Activated T-helper 1 cell treated with anti-CD3 and anti-CD28 coated beads, Interleukin-12 subunit alpha, Interleukin-12 subunit beta, Interleukin-2, Interleukin-4 antibody, amounts not matched to agents 30 ng/mL and 10 ng/mL and 1 ng/mL, durations not matched to agents 14 hours and 24 hours and 36 hours (primary cell): ENCODE data around the gene PLPP7. TPM values are rescaled to one million over a fixed set of nuclear protein-coding genes. Genes with fewer than 3 reads are reported as not detected.

Source experiments
- DNase-seq: peaks from one replicate; pipeline ENCODE4 v3.0.0; 2021; ENCODE audit warnings: low spot score
- H3K27ac Mint-ChIP-seq: one replicate; pipeline ENCODE4 v1.8.0; 2021; ENCODE audit warnings: mild to moderate bottlenecking, mixed read lengths
- H3K27me3 Mint-ChIP-seq: one replicate; pipeline ENCODE4 v1.8.0; 2022; ENCODE audit warnings: mild to moderate bottlenecking, moderate library complexity, mixed read lengths; ENCODE audit not compliant: insufficient read depth
- H3K36me3 Mint-ChIP-seq: one replicate; pipeline ENCODE4 v1.8.0; 2021; ENCODE audit warnings: low read depth, mixed read lengths
- H3K4me1 Mint-ChIP-seq: one replicate; pipeline ENCODE4 v1.8.0; 2021; ENCODE audit warnings: low read depth, mixed read lengths
- H3K4me3 Mint-ChIP-seq: one replicate; pipeline ENCODE4 v1.8.0; 2021; ENCODE audit warnings: mild to moderate bottlenecking, moderate library complexity, mixed read lengths
- H3K9me3 Mint-ChIP-seq: one replicate; pipeline ENCODE4 v1.8.0; 2021; ENCODE audit warnings: mixed read lengths
- intact Hi-C: fragments of 100-400 bp; cut with micrococcal nuclease; formaldehyde crosslinking; loops from one replicate; pipeline ENCODE4 v1.15.1; 2024
- total RNA-seq: library from RNA; stranded (reverse); gene quantifications from 2 replicates; pipeline ENCODE4 v1.2.3, GENCODE V29; 2022

PLPP7 gene
- total RNA-seq, 1 donor from 2014 or later, result not detected

GRCh38 chr9:131291795-131292315 is 2.3 kb downstream of the PLPP7 start:
- DNase-seq, result no peak
- no peaks in the 10 kb centered on the region for H3K4me1 Mint-ChIP-seq
- H3K9me3 Mint-ChIP-seq, result no peaks in the 10 kb centered on the region
- intact Hi-C loops, result no loop called here
- H3K4me3 Mint-ChIP-seq, result no peak overlapping the region
- no peaks in the 10 kb centered on the region for H3K36me3 Mint-ChIP-seq
- H3K27ac Mint-ChIP-seq, result no peak overlapping the region
- H3K27me3 Mint-ChIP-seq, result peaks cover 5% of the 10 kb centered on the region

- DNase-seq, result no peak
- Mint-ChIP-seq H3K36me3 (no peaks in the 10 kb centered on the region), H3K27ac (no peak overlapping the region), H3K4me1 (no peaks in the 10 kb centered on the region), H3K27me3 (peaks cover 5% of the 10 kb centered on the region), H3K9me3 (no peaks in the 10 kb centered on the region), H3K4me3 (no peak overlapping the region)
- intact Hi-C loops, result no loop called here
These were observed 3.4 kb downstream of the PLPP7 start for GRCh38 chr9:131292937-131293336.

DNA sequence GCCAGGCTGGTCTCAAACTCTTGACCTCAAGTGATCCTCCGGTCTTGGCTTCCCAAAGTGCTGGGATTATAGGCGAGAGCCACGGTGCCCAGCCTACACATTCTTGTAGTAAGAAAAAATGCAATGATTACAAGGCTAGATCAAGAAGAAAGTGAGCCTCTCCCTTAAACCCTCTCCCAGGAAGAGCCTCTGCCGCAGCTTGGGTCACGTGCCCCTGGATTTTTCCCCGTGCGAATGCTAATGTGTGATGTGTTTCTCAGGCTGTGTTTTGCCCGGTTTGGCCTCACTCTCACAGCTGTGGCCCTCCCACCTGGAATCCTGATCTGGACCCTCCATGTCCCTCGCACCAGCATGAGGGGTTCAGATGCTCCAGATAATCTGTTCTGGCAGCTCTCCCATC is 6.9 kb downstream of the PLPP7 start:
- DNase-seq, result no peak
- peaks cover 7% of the 10 kb centered on the region for H3K27me3 Mint-ChIP-seq
- no peaks in the 10 kb centered on the region for H3K9me3 Mint-ChIP-seq
- H3K4me3 Mint-ChIP-seq, result no peak overlapping the region
- intact Hi-C loops, result no loop called here
- no peaks in the 10 kb centered on the region for H3K4me1 Mint-ChIP-seq
- H3K27ac Mint-ChIP-seq, result no peak overlapping the region
- no peaks in the 10 kb centered on the region for H3K36me3 Mint-ChIP-seq

GRCh38 chr9:131296906-131297500 is 7.5 kb downstream of the PLPP7 start:
- H3K27ac Mint-ChIP-seq, result no peak overlapping the region
- no peak overlapping the region for H3K4me3 Mint-ChIP-seq
- peaks cover 7% of the 10 kb centered on the region for H3K27me3 Mint-ChIP-seq
- H3K9me3 Mint-ChIP-seq, result no peaks in the 10 kb centered on the region
- intact Hi-C loops, result no loop called here
- no peaks in the 10 kb centered on the region for H3K4me1 Mint-ChIP-seq
- DNase-seq, result no peak
- no peaks in the 10 kb centered on the region for H3K36me3 Mint-ChIP-seq

DNA sequence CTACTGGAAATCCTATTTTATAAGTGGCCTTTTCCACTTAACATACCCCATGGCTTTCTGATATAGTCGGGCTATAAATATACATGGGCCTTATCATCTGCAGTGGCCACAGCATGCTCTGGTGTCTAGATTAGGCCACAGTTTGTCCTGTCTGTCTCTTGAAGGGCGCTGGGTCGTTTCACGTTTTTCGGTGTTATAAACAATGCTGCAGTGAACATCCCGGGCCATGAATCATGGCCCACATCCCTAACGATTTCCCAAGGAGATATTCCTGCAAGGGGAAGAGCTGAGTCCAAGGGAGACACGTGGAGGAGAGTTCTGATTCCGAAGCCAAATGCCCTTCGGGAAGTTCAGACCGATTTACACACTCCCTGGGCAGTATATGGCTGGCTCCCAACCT is 8.4 kb downstream of the PLPP7 start:
- no peaks in the 10 kb centered on the region for H3K36me3 Mint-ChIP-seq
- H3K4me3 Mint-ChIP-seq, result no peak overlapping the region
- no peak for DNase-seq

DNA sequence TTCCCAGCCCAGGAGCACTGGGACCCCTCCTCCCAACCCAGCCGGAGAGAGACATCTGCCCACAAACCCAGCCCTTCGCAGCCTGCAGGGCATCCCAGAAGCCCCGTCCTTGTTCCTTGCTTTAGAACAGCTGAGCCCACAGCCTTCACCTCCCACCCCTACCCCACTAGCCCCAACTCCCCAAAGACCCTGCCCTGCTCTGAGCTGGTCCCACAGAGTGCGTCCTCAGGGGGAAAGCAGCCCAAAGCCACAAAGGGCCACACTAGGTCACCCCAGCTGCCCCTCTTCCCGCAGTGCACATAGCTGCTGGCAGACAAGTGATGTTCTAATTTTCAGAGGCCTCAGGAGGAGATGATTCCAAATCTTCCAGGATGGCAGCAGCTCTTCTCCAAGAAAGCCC is 8.8 kb downstream of the PLPP7 start:
- H3K4me1 Mint-ChIP-seq, result no peaks in the 10 kb centered on the region
- no peak overlapping the region for H3K27ac Mint-ChIP-seq
- no peaks in the 10 kb centered on the region for H3K36me3 Mint-ChIP-seq
- peaks cover 7% of the 10 kb centered on the region for H3K27me3 Mint-ChIP-seq
- DNase-seq, result no peak
- intact Hi-C loops, result no loop called here
- H3K9me3 Mint-ChIP-seq, result no peaks in the 10 kb centered on the region
- no peak overlapping the region for H3K4me3 Mint-ChIP-seq

More for the DNA sequence above, 8.4 kb downstream of the PLPP7 start:
- no peaks in the 10 kb centered on the region for H3K4me1 Mint-ChIP-seq
- no peaks in the 10 kb centered on the region for H3K9me3 Mint-ChIP-seq
- H3K27me3 Mint-ChIP-seq, result peaks cover 7% of the 10 kb centered on the region
- H3K27ac Mint-ChIP-seq, result no peak overlapping the region
- intact Hi-C loops, result no loop called here

- Mint-ChIP-seq H3K4me3 (no peak overlapping the region), H3K36me3 (no peaks in the 10 kb centered on the region), H3K27me3 (peaks cover 7% of the 10 kb centered on the region), H3K9me3 (no peaks in the 10 kb centered on the region), H3K4me1 (no peaks in the 10 kb centered on the region), H3K27ac (no peak overlapping the region)
- DNase-seq, result no peak
- intact Hi-C loops, result no loop called here
These were observed 9.3 kb downstream of the PLPP7 start for GRCh38 chr9:131298816-131299215.

DNA sequence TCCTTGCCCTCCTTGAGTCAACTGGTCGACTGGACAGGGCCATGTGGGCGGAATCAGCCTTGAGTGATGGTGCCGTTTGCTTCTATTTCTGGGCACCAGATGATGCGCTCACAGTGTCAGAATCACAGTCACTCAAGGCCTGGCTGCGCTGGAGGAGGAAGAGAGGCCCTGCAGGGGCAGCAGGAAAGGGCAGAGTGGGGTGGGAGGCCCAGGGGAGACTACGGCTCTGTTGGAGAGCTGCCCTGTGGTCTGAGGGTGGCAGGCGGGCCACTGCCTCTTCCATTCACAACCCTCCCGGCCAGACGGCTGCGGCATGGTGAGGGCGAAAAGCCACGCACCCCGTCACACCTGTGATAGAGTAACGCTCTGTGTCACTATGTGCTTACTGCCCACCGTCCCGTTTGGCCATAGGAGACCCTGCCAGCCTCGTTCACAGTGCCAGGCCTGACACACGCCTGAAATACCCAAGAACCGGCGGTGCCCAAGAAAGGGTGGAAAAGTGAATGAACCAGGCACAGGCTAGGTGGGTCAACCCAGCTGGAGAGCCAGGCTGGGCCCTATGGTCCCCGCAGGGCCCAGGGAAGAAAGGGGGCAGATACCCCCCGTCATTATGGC is 9.9 kb downstream of the PLPP7 start:
- intact Hi-C loops, result no loop called here
- no peaks in the 10 kb centered on the region for H3K36me3 Mint-ChIP-seq
- no peak overlapping the region for H3K4me3 Mint-ChIP-seq
- H3K27me3 Mint-ChIP-seq, result peaks cover 7% of the 10 kb centered on the region
- DNase-seq, result no peak
- no peaks in the 10 kb centered on the region for H3K9me3 Mint-ChIP-seq
- H3K4me1 Mint-ChIP-seq, result no peaks in the 10 kb centered on the region
- H3K27ac Mint-ChIP-seq, result no peak overlapping the region

DNA sequence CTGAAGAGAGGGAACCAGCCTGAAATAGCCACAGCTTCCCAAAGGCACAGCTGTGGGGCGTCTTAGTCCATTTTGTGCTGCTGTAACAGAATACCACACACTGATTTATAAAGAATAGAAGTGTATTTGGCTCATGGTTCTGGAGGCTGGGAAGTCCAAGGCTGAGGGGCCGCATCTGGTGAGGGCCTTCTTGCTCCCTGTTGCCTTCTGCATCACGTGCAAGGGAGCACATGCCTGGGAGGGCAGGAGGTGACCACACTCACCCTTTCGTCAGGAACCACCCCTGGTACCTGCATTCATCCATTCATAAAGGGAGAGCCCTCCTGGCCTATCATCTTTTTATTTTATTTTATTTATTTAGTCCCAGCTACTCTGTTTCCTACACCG is 10.4 kb downstream of the PLPP7 start:
- no peak overlapping the region for H3K27ac Mint-ChIP-seq
- intact Hi-C loops, result no loop called here
- no peaks in the 10 kb centered on the region for H3K36me3 Mint-ChIP-seq
- H3K4me3 Mint-ChIP-seq, result no peak overlapping the region
- DNase-seq, result no peak
- H3K4me1 Mint-ChIP-seq, result no peaks in the 10 kb centered on the region
- peaks cover 7% of the 10 kb centered on the region for H3K27me3 Mint-ChIP-seq
- H3K9me3 Mint-ChIP-seq, result no peaks in the 10 kb centered on the region

DNA sequence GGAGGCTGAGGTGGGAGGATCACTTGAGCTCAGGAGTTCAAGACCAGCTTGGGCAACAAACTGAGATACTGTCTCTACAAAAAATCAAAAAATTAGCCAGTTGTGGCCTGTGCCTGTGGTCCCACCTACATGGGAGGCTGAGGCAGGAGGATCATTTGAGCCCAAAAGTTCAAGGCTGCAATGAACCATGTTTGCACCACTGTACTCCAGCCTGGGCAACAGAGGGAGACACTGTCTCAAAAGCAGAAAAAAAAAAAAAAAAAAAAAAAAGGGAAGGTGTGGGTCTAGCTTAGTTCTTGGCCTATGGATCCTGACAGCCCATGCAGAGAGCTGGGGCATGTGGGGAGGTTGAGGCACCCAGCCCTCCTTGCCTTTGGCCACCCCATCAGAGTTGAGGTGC is 10.9 kb downstream of the PLPP7 start:
- Mint-ChIP-seq H3K9me3 (no peaks in the 10 kb centered on the region), H3K4me1 (no peaks in the 10 kb centered on the region), H3K27ac (no peak overlapping the region), H3K27me3 (peaks cover 7% of the 10 kb centered on the region), H3K36me3 (no peaks in the 10 kb centered on the region), H3K4me3 (no peak overlapping the region)
- DNase-seq, result no peak
- intact Hi-C loops, result no loop called here

DNA sequence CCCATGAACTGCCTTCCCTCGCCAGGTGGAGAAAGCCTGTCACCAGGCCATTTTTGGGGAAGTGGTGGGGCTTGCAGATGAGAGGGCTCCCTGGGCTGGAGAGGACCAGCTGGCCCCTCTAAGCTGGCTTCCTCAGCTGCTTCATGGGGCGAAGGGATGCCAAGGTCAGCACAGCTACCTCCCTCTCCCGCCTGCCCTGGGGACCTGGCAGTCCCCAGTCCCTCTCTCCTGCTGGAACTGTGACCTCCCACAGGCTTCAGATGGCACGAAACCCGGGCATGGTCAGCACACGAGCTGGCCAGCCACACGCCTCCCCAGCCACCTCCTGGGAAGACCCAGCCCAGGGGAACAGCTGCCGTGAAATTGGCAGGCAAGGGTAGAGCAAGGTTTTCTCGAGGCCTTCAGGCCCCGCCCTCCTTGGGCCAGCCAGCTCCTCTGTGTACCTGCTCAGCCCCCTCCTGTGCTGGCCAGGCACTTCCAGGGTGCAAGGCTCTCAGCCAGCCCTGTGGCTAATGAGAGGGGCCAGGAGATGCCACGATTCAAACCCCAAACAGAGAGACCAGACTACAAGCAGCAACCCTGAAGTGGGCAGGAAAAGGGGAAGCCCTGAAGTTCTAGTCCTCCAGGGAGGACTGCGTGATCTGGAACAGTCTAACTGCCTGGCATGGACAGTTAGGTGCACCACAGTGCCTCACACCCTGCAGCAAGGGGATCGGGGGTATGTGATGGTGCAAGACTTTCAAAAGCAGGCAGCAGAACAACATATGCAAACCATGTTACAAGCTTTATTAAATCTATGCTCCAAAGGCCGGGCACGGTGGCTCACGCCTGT is 12.9 kb downstream of the PLPP7 start:
- no peaks in the 10 kb centered on the region for H3K9me3 Mint-ChIP-seq

DNA sequence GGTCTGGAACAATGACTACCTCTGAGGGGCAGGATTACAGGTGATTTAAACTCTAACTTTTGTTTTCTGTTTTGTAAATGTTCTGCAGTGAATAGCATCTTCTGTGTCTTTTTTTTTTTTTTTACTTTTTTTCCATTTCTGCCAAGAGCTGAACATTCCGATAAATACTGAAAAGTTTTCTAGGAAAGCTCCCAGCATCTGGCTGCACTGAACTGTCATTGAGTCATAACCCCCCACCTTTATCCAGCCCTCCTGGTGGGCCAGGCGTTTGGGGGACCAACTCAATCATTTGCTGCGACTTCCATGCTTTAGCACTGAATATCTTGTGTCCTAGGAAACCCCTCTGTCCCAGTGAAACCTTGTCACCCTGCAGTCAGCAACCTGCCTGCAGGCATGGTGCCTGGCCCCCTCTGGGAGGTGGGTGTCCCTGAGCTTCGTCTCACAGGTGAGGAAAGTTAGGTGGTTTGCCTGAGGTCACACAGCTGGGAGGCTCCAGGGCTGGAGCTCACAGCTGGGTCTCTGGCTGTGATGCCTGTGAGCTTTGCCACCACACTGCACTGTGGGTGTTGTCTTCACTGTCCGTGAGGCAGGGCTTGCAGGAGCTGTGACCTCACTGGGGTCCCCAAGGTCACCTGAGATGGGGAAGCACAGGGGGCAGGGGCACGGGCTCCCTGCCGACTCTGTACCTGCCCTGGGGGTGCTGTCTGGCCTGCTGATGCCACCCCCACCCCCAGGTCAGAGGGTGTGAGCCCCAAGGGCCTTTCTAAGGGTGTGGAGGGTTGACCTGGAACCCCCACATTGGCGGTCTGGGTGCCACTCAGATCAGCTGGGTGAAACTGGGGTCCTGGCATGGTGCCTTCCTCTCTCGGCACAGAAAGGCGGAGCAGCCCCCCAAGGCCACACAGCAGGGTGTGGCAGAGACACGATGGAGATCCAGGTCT is 14.1 kb downstream of the PLPP7 start:
- Mint-ChIP-seq H3K9me3 (no peaks in the 10 kb centered on the region), H3K4me3 (no peak overlapping the region), H3K27ac (no peak overlapping the region), H3K4me1 (no peaks in the 10 kb centered on the region), H3K36me3 (no peaks in the 10 kb centered on the region), H3K27me3 (no peaks in the 10 kb centered on the region)
- DNase-seq, result no peak
- intact Hi-C loops, result no loop called here

More for the DNA sequence above, 12.9 kb downstream of the PLPP7 start:
- intact Hi-C loops, result no loop called here
- Mint-ChIP-seq H3K27ac (no peak overlapping the region), H3K4me3 (no peak overlapping the region), H3K4me1 (no peaks in the 10 kb centered on the region), H3K36me3 (no peaks in the 10 kb centered on the region), H3K27me3 (peaks cover 3% of the 10 kb centered on the region)
- no peak for DNase-seq
